ENCODE data around the gene LRRC28.

Gene LRRC28

DNA sequence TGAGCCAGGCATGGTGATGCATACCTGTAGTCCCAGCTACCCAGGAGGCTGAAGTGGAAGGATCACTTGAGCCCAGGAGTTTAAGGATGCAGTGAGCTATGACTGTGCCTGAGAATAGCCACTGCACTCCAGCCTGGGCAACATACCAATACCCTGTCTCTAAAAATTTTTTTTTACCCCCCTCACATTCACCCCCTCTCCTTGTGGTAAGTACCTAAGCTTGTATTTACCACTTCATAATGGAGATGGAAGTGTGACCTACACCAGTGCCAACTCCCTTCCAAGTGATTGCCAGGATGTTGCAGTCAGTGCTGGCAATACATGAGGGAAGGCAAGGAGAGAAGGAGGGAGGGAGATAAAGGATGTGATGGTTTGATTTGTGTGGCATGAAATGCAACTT lies 84.2 kb downstream of the LRRC28 start:
- DNase-seq: no peak
- TF ChIP-seq, protein P1, sequence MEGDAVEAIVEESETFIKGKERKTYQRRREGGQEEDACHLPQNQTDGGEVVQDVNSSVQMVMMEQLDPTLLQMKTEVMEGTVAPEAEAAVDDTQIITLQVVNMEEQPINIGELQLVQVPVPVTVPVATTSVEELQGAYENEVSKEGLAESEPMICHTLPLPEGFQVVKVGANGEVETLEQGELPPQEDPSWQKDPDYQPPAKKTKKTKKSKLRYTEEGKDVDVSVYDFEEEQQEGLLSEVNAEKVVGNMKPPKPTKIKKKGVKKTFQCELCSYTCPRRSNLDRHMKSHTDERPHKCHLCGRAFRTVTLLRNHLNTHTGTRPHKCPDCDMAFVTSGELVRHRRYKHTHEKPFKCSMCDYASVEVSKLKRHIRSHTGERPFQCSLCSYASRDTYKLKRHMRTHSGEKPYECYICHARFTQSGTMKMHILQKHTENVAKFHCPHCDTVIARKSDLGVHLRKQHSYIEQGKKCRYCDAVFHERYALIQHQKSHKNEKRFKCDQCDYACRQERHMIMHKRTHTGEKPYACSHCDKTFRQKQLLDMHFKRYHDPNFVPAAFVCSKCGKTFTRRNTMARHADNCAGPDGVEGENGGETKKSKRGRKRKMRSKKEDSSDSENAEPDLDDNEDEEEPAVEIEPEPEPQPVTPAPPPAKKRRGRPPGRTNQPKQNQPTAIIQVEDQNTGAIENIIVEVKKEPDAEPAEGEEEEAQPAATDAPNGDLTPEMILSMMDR (IDR thresholded peaks at IDR 0.05; ENCODE audit: low read depth, low read length): no peak
- Histone ChIP-seq H3K36me3 (no peaks in the 10 kb centered on the region), H3K27ac (no peak overlapping the region), H3K27me3 (ENCODE audit: insufficient read depth, low read depth, severe bottlenecking) (no peaks in the 10 kb centered on the region), H3K4me3 (ENCODE audit: low read depth, low read length) (no peak overlapping the region), H3K9me3 (ENCODE audit: severe bottlenecking) (no peaks in the 10 kb centered on the region)

DNA sequence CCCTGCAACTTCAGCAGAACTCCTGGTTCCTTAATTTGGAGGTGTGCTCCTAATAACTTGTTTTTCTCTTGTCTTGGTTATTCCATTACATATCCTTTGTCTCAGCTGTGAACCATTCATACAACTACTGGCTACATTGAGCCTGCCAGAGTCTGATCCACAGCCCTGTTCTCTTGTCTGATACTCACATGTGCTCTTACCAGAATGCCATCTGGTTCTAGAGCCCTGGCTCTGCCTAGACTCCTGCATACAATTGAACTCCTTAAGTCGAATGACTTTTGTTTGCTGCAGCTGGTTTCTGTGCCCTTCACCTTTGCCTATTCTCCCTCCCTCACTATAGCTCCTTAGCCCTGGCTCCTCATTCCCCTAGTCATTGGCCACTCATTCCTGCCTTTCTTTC lies 85.5 kb downstream of the LRRC28 start:
- H3K27ac ChIP-seq: no peak overlapping the region; the same call in 1 of the 2 replicates
- no peaks in the 10 kb centered on the region for H3K9me3 ChIP-seq (ENCODE audit: severe bottlenecking)
- DNase-seq: no peak
- no peaks in the 10 kb centered on the region for H3K36me3 ChIP-seq
- H3K27me3 ChIP-seq (ENCODE audit: insufficient read depth, low read depth, severe bottlenecking): no peaks in the 10 kb centered on the region
- no peak overlapping the region for H3K4me3 ChIP-seq (ENCODE audit: low read depth, low read length)
- TF ChIP-seq, protein P1 (IDR thresholded peaks at IDR 0.05; ENCODE audit: low read depth, low read length): no peak

DNA sequence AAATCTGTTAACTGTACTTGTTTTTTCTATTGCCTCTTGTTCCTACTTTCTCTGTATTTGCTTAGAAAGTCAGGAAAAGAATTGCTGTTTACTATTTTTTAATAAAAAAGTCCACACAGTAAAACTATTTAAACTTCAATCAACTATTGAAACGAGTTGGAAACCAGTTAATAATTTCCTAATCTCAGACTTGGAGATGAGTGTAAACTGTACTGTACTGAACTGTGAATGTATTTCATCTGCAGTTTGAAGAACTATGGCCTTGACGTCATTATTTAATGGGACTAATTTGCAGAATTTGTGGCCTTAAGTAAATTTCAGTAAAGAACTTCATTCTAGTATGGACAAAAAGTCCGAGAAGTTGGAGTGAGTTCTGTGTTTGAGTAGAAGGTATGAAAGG lies 89.1 kb downstream of the LRRC28 start:
- no peak overlapping the region for H3K27ac ChIP-seq
- TF ChIP-seq, protein P1 (IDR thresholded peaks at IDR 0.05; ENCODE audit: low read depth, low read length): no peak

GRCh38 chr15:99341786-99342185 lies 90.5 kb downstream of the LRRC28 start:
- Histone ChIP-seq H3K36me3 (no peaks in the 10 kb centered on the region), H3K27ac (no peak overlapping the region), H3K4me3 (ENCODE audit: low read depth, low read length) (no peak overlapping the region), H3K27me3 (ENCODE audit: insufficient read depth, low read depth, severe bottlenecking) (no peaks in the 10 kb centered on the region), H3K9me3 (ENCODE audit: severe bottlenecking) (no peaks in the 10 kb centered on the region)
- TF ChIP-seq, protein P1 (IDR thresholded peaks at IDR 0.05; ENCODE audit: low read depth, low read length): no peak
- no peak for DNase-seq

More for the DNA sequence above, 89.1 kb downstream of the LRRC28 start:
- no peaks in the 10 kb centered on the region for H3K27me3 ChIP-seq (ENCODE audit: insufficient read depth, low read depth, severe bottlenecking)
- H3K4me3 ChIP-seq (ENCODE audit: low read depth, low read length): no peak overlapping the region
- no peaks in the 10 kb centered on the region for H3K36me3 ChIP-seq
- no peaks in the 10 kb centered on the region for H3K9me3 ChIP-seq (ENCODE audit: severe bottlenecking)
- DNase-seq: no peak

GRCh38 chr15:99343208-99343607 lies 91.9 kb downstream of the LRRC28 start:
- Histone ChIP-seq H3K4me3 (ENCODE audit: low read depth, low read length) (no peak overlapping the region), H3K27ac (no peak overlapping the region), H3K27me3 (ENCODE audit: insufficient read depth, low read depth, severe bottlenecking) (no peaks in the 10 kb centered on the region), H3K36me3 (no peaks in the 10 kb centered on the region), H3K9me3 (ENCODE audit: severe bottlenecking) (no peaks in the 10 kb centered on the region)
- no peak for DNase-seq
- TF ChIP-seq, protein P1 (IDR thresholded peaks at IDR 0.05; ENCODE audit: low read depth, low read length): no peak

- Histone ChIP-seq H3K36me3 (no peaks in the 10 kb centered on the region), H3K9me3 (ENCODE audit: severe bottlenecking) (no peaks in the 10 kb centered on the region), H3K27ac (no peak overlapping the region), H3K4me3 (ENCODE audit: low read depth, low read length) (no peak overlapping the region), H3K27me3 (ENCODE audit: insufficient read depth, low read depth, severe bottlenecking) (no peaks in the 10 kb centered on the region)
- DNase-seq: peak; percentile 30
- TF ChIP-seq, protein P1 (IDR thresholded peaks at IDR 0.05; ENCODE audit: low read depth, low read length): peak; percentile 60
These were observed 92.7 kb downstream of the LRRC28 start for GRCh38 chr15:99343881-99344551.

Measured in WERI-Rb-1 (cell line).